ENCODE measurements around the gene TTC23. TPM values are rescaled to one million over a fixed set of nuclear protein-coding genes. Genes with fewer than 3 reads are reported as not detected.
A peak's percentile ranks its signal among the peaks of the same experiment; 100 is the strongest.

TTC23 gene
- total and polyA plus RNA-seq, 8 donors, result 3.8 to 75.3 (median 14.8) TPM

DNA sequence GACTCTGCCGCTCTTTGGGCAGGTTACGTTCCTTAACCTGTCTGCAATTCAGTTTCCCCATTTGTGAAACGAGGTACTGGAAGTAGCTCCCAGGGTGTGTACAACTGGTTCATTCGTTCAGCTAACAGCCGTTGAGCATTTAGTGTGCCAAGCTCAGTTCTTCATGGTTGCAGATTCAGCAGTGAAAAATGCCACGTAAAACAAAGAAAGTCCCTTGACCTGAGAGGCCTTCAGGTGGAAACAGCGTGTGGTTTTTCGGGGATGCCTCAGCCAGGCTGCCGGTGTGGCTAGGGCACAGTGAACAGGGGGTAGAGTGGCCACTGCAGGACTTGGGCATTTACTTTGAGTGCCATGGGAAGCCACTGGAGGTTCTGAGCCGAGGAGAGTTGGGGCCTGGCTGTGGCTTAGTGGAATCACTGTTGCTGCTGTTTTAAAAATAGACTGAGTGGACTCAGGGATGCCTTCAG is 139.8 kb downstream of the TTC23 start:
- peak overlapping the region in 3 of 4 donors; percentile 64 to 69 (median 66) for H3K4me3 ChIP-seq
- 69 to 87% (median 82%) methylated on average over 10 of the region's 10 CpGs for WGBS, 5 donors
- peaks cover 12 to 55% (median 37%) of the 10 kb centered on the region in 4 donors for H3K4me1 ChIP-seq
- peaks cover 0 to 26% (median 25%) of the 10 kb centered on the region in 3 donors for H3K27me3 ChIP-seq
- H3K27ac ChIP-seq, result peak overlapping the region in 3 of 5 donors; percentile 84 to 96 (median 89)
- TF ChIP-seq POLR2A (IDR thresholded peaks at IDR 0.05), result no peak
- TF ChIP-seq, protein P1, sequence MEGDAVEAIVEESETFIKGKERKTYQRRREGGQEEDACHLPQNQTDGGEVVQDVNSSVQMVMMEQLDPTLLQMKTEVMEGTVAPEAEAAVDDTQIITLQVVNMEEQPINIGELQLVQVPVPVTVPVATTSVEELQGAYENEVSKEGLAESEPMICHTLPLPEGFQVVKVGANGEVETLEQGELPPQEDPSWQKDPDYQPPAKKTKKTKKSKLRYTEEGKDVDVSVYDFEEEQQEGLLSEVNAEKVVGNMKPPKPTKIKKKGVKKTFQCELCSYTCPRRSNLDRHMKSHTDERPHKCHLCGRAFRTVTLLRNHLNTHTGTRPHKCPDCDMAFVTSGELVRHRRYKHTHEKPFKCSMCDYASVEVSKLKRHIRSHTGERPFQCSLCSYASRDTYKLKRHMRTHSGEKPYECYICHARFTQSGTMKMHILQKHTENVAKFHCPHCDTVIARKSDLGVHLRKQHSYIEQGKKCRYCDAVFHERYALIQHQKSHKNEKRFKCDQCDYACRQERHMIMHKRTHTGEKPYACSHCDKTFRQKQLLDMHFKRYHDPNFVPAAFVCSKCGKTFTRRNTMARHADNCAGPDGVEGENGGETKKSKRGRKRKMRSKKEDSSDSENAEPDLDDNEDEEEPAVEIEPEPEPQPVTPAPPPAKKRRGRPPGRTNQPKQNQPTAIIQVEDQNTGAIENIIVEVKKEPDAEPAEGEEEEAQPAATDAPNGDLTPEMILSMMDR (IDR thresholded peaks at IDR 0.05), result no peak
- TF ChIP-seq EP300 (IDR thresholded peaks at IDR 0.05), result no peak
- peak in 1 of 3 donors; percentile 3 for TF ChIP-seq POLR2AphosphoS5 (IDR thresholded peaks at IDR 0.05)
- H3K9me3 ChIP-seq, result no peaks in the 10 kb centered on the region
- peaks cover 0 to 17% (median 3%) of the 10 kb centered on the region in 4 donors for H3K36me3 ChIP-seq
- intact Hi-C loops (cut with DNase I; ENCODE audit: low total_unique reads), result no loop called here
- no peak for DNase-seq

DNA sequence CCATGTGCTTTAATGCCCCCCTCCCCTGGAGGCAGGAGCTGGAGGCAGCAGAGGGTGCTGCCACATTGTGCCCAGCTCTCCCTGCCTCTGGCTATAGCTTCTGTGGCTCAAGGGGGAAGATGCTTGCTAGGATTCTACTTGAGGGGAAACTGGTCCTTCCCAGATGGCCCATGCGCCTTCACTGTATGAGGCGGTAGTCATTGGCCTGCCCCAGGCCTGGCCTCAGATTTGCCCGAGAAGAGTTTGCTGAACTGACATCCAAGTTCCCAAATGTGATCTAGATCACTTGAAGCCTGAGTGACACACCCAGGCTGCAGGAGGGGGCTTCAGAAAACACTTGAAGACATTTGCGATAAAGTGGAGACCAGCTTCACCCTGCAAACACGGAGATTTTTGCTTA is 140.4 kb downstream of the TTC23 start:
- peak overlapping the region in 3 of 4 donors; percentile 64 to 69 (median 66) for H3K4me3 ChIP-seq
- H3K9me3 ChIP-seq, result no peaks in the 10 kb centered on the region
- DNase-seq, result no peak
- TF ChIP-seq POLR2AphosphoS5 (IDR thresholded peaks at IDR 0.05) (no peak), POLR2A (IDR thresholded peaks at IDR 0.05) (no peak), EP300 (IDR thresholded peaks at IDR 0.05) (no peak)
- TF ChIP-seq, protein P1 (IDR thresholded peaks at IDR 0.05), result no peak
- WGBS, 5 donors, result 82 to 95% (median 92%) methylated on average over 5 of the region's 5 CpGs
- intact Hi-C loops (cut with DNase I; ENCODE audit: low total_unique reads), result no loop called here
- H3K4me1 ChIP-seq, result peaks cover 12 to 50% (median 35%) of the 10 kb centered on the region in 4 donors
- H3K27me3 ChIP-seq, result peaks cover 0 to 27% (median 25%) of the 10 kb centered on the region in 3 donors
- peaks cover 0 to 11% (median 3%) of the 10 kb centered on the region in 4 donors for H3K36me3 ChIP-seq
- peak overlapping the region in 4 of 5 donors; percentile 24 to 96 (median 86) for H3K27ac ChIP-seq

DNA sequence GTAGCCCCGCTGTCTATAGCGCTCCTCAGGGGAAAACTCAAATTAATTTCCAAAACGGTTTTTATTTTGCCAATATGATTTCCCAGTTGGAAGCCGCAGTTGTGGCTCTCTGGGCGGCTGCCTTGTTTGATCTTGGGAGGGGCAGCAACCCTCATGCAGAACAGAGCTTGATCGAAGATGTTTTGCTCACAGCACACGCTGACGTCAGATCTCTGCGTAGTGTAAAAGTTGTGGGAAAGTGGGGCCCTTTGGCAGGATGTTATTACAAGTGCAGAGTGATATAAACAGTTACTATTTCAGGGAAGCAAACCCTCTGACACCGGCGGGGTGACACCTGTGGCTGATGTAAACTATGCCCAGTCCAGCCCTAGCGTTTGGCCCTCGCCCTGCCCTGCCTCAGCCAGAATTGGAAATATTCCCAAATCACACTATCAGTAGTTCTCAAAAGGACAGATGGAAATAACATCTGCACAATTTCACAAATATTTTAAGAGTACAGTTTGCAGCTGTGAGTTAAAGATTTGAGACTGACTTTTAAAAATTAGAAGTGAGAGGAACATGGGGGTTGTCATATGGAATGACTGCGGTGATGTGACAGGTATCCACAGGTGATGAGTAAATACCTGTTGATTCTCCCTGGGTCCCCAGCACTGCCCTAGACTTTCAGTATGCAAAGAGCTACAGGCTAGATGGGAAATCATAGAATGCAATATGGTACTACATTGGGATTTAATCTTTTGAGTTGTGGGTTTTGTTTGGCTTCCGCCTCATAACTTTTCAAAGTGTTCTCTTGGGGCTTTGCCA is 142.8 kb downstream of the TTC23 start:
- peaks cover 0 to 42% (median 32%) of the 10 kb centered on the region in 3 donors for H3K27me3 ChIP-seq
- peaks cover 0 to 5% (median 0%) of the 10 kb centered on the region in 4 donors for H3K36me3 ChIP-seq
- peak overlapping the region; percentile 64 to 69 (median 66) for H3K4me3 ChIP-seq
- peak in 1 of 2 donors; percentile 84 for DNase-seq
- peaks cover 12 to 42% (median 27%) of the 10 kb centered on the region in 4 donors for H3K4me1 ChIP-seq
- H3K9me3 ChIP-seq, result no peaks in the 10 kb centered on the region
- WGBS, 5 donors, result 29 to 47% (median 40%) methylated on average over 14 to 15 of the region's 15 CpGs
- peak; percentile 10 to 85 (median 76) for TF ChIP-seq POLR2AphosphoS5 (IDR thresholded peaks at IDR 0.05)
- TF ChIP-seq EP300 (IDR thresholded peaks at IDR 0.05), result peak; percentile 91
- TF ChIP-seq, protein P1 (IDR thresholded peaks at IDR 0.05), result no peak
- TF ChIP-seq POLR2A (IDR thresholded peaks at IDR 0.05), result no peak
- peak overlapping the region; percentile 39 to 96 (median 84) for H3K27ac ChIP-seq
- intact Hi-C loops (cut with DNase I; ENCODE audit: low total_unique reads), result no loop called here

DNA sequence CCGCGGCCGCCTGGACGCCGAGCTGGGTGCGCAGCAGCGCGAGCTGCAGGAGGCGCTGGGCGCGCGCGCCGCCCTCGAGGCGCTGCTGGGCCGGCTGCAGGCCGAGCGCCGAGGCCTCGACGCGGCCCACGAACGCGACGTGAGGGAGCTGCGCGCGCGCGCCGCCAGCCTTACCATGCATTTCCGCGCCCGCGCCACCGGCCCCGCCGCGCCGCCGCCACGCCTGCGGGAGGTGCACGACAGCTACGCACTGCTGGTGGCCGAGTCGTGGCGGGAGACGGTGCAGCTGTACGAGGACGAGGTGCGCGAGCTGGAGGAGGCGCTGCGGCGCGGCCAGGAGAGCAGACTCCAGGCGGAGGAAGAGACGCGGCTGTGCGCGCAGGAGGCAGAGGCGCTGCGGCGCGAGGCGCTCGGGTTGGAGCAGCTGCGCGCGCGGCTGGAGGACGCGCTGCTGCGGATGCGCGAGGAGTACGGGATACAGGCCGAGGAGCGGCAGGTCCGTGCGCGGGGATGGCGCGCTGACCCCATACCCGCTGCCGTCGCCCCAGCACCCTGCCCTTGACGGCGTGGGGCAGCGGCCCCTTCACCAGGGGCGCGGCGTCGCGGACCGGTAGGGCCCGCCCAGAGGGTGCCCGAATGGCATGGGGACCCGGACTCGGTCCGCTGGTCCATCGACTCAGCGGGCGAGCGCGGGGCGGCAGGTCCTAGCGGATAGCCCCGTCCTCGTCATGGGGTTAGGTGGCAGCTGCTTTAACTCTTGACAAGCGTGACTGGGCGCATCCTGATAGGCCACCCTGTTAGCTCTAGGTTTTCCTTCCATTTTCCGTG is 143.7 kb downstream of the TTC23 start:
- Histone ChIP-seq H3K9me3 (no peaks in the 10 kb centered on the region), H3K27me3 (peaks cover 0 to 43% (median 35%) of the 10 kb centered on the region in 3 donors), H3K4me1 (peaks cover 13 to 36% (median 28%) of the 10 kb centered on the region in 4 donors), H3K36me3 (peaks cover 0 to 5% (median 0%) of the 10 kb centered on the region in 4 donors), H3K27ac (peak overlapping the region; percentile 39 to 96 (median 84)), H3K4me3 (peak overlapping the region; percentile 64 to 69 (median 66))
- peak; percentile 33 to 85 for DNase-seq
- TF ChIP-seq, protein P1 (IDR thresholded peaks at IDR 0.05), result no peak
- TF ChIP-seq POLR2AphosphoS5 (IDR thresholded peaks at IDR 0.05), result peak in 2 of 3 donors; percentile 6 to 24
- no peak for TF ChIP-seq POLR2A (IDR thresholded peaks at IDR 0.05)
- no peak for TF ChIP-seq EP300 (IDR thresholded peaks at IDR 0.05)
- intact Hi-C loops (cut with DNase I; ENCODE audit: low total_unique reads), result no loop called here
- 0 to 4% (median 2%) methylated on average over 16 to 115 of the region's 116 CpGs for WGBS, 5 donors
